K562 (cell line): ENCODE data around the gene AFG1L. TPM values are rescaled to one million over a fixed set of nuclear protein-coding genes. Genes with fewer than 3 reads are reported as not detected.

Experiments
- BRD9 ChIP-seq: fragments of 450-650 bp; IDR thresholded peaks from 2 replicates; pipeline ENCODE4 v1.6.1; 2018; ENCODE audit warnings: low read depth; ENCODE audit not compliant: partially characterized antibody
- CBFA2T2 ChIP-seq: fragments of 450-650 bp; conservative IDR thresholded peaks from 2 replicates; pipeline ENCODE4 v1.6.1; 2017; ENCODE audit warnings: mild to moderate bottlenecking
- CBX1 ChIP-seq: sonication (generic); IDR thresholded peaks from 2 replicates; pipeline ENCODE4 v1.6.1; 2016; ENCODE audit warnings: antibody characterized with exemption, low read depth, mild to moderate bottlenecking
- CC2D1A ChIP-seq: fragments of 450-650 bp; IDR thresholded peaks from 2 replicates; pipeline ENCODE4 v1.6.1; 2017; ENCODE audit warnings: mild to moderate bottlenecking
- CCAR2 ChIP-seq: fragments of 200-400 bp; formaldehyde crosslinking; IDR thresholded peaks from 2 replicates; pipeline ENCODE4 v1.6.1; 2017; ENCODE audit warnings: mild to moderate bottlenecking, low read depth, low read length
- ETS1 ChIP-seq: conservative IDR thresholded peaks from 2 replicates; pipeline ENCODE4 v1.6.1; 2011; ENCODE audit warnings: low read depth, mild to moderate bottlenecking, low read length; ENCODE audit not compliant: control insufficient read depth
- FIP1L1 ChIP-seq: fragments of 200-400 bp; formaldehyde crosslinking; IDR thresholded peaks from 2 replicates; pipeline ENCODE4 v1.6.1; 2018; ENCODE audit warnings: mild to moderate bottlenecking, low read depth, low read length; ENCODE audit not compliant: poor library complexity, severe bottlenecking
- FOXJ2 ChIP-seq: fragments of 200-800 bp; sonication (Bioruptor generic); IDR thresholded peaks from 2 replicates; pipeline ENCODE4 v1.6.1; 2016; ENCODE audit warnings: missing genetic modification characterization, missing compliant biosample characterization
- HDAC3 ChIP-seq: fragments of 450-650 bp; IDR thresholded peaks from 2 replicates; pipeline ENCODE4 v1.6.1; 2018; ENCODE audit warnings: borderline replicate concordance, mild to moderate bottlenecking, moderate library complexity; ENCODE audit not compliant: partially characterized antibody
- HLTF ChIP-seq: fragments of 450-650 bp; IDR thresholded peaks from 2 replicates; pipeline ENCODE4 v1.6.1; 2016
- MAZ ChIP-seq, 2 experiments: fragments of 450-650 bp in 1 of 2; sonication (generic) in 1 of 2; formaldehyde crosslinking; IDR thresholded peaks in 1 of 2; conservative IDR thresholded peaks in 1 of 2; 2 replicates each; pipeline versions ENCODE4 v1.4.0 to v1.5.0; 2020; ENCODE audit warnings: mild to moderate bottlenecking in 1 of 2, missing genetic modification reagents in 1 of 2
- MEF2A ChIP-seq: IDR thresholded peaks from 2 replicates; pipeline ENCODE4 v1.6.1; 2011; ENCODE audit warnings: low read depth, mild to moderate bottlenecking, low read length, moderate library complexity; ENCODE audit not compliant: control insufficient read depth
- PCBP1 ChIP-seq: fragments of 200-400 bp; formaldehyde crosslinking; IDR thresholded peaks from 2 replicates; pipeline ENCODE4 v1.6.1; 2018; ENCODE audit warnings: mild to moderate bottlenecking, low read depth, low read length; ENCODE audit not compliant: poor library complexity, severe bottlenecking
- POLR2A ChIP-seq: fragments of 450-650 bp; conservative IDR thresholded peaks from 2 replicates; pipeline ENCODE4 v1.6.1; 2016
- POLR2AphosphoS5 ChIP-seq: IDR thresholded peaks from 2 replicates; pipeline ENCODE4 v1.6.1; 2011; ENCODE audit warnings: mild to moderate bottlenecking, low read depth, low read length, moderate library complexity; ENCODE audit not compliant: control insufficient read depth, insufficient read depth
- POLR2G ChIP-seq: fragments of 200-400 bp; formaldehyde crosslinking; IDR thresholded peaks from 2 replicates; pipeline ENCODE4 v1.6.1; 2017; ENCODE audit warnings: low read depth, mild to moderate bottlenecking, antibody characterized with exemption, low read length, moderate library complexity
- RCOR1 ChIP-seq, 2 experiments: IDR thresholded peaks; 2 replicates each; pipeline ENCODE4 v1.6.1; 2012; ENCODE audit warnings: low read depth in 2 of 2, low read length in 2 of 2, borderline replicate concordance in 1 of 2, improper control_type of control experiment in 1 of 2
- SMARCE1 ChIP-seq: fragments of 450-650 bp; IDR thresholded peaks from 2 replicates; pipeline ENCODE4 v1.7.1; 2016; ENCODE audit warnings: mild to moderate bottlenecking
- TEAD1 ChIP-seq, 2 experiments: fragments of 450-650 bp in 1 of 2; sonication (generic) in 1 of 2; formaldehyde crosslinking; IDR thresholded peaks; 2 replicates each; pipeline versions ENCODE4 v1.4.0 to v1.8.0; 2020 to 2022; ENCODE audit warnings: mild to moderate bottlenecking in 2 of 2, missing genetic modification reagents in 1 of 2
- TFAP4 ChIP-seq: sonication (generic); formaldehyde crosslinking; IDR thresholded peaks from 2 replicates; pipeline ENCODE4 v1.8.0; 2022; ENCODE audit warnings: missing genetic modification reagents, mild to moderate bottlenecking, moderate library complexity, borderline replicate concordance
- TRIM24 ChIP-seq, 2 experiments: fragments of 450-650 bp; IDR thresholded peaks; 2 replicates each; pipeline ENCODE4 v1.6.1; 2016
- YBX1 ChIP-seq: fragments of 450-650 bp; IDR thresholded peaks from 2 replicates; pipeline ENCODE4 v1.7.1; 2016; ENCODE audit warnings: mild to moderate bottlenecking
- ZBTB17 ChIP-seq: fragments of 450-650 bp; formaldehyde crosslinking; IDR thresholded peaks from 2 replicates; pipeline ENCODE4 v1.4.0; 2020; ENCODE audit warnings: mild to moderate bottlenecking
- ZEB2 ChIP-seq: fragments of 450-650 bp; IDR thresholded peaks from 2 replicates; pipeline ENCODE4 v1.6.1; 2016
- ZFX ChIP-seq: sonication (generic); formaldehyde crosslinking; IDR thresholded peaks from 2 replicates; pipeline ENCODE4 v1.8.0; 2022; ENCODE audit warnings: mild to moderate bottlenecking, missing genetic modification reagents, moderate library complexity
- ZNF511 ChIP-seq: sonication (generic); formaldehyde crosslinking; IDR thresholded peaks from 2 replicates; pipeline ENCODE4 v1.8.0; 2022; ENCODE audit warnings: mild to moderate bottlenecking, missing genetic modification reagents
- ZNF583 ChIP-seq: fragments of 250-450 bp; sonication (Bioruptor Pico); IDR thresholded peaks from 2 replicates; pipeline ENCODE4 v1.4.0; 2020
- polyA plus RNA-seq, 8 experiments: library from polyadenylated mRNA; depleted of rRNA in 4 of 8; stranded (reverse) in 5 of 8; unstranded in 3 of 8; fragments of >200 nt; fragmentation: Nextera tagmentation in 2 of 8; fragmentation: Illumina TruSeq in 1 of 8; extraction: Ambion mirVana in 2 of 8; extraction: Trizol in 1 of 8; gene quantifications; 2 replicates each; pipeline versions ENCODE4 v1.2.1 to v1.2.3, GENCODE V29; 2011 to 2014; ENCODE audit warnings: inconsistent platforms in 1 of 8, missing spikeins in 1 of 8
- total RNA-seq, 7 experiments: library from RNA; depleted of rRNA in 6 of 7; stranded (reverse); fragments of >200 nt in 6 of 7; fragmentation: Illumina TruSeq in 2 of 7; extraction: Trizol in 2 of 7; gene quantifications; 2 replicates each; pipeline versions ENCODE4 v1.2.1 to v1.2.3, GENCODE V29; 2011 to 2021; ENCODE audit warnings: low replicate concordance in 1 of 7

The AFG1L gene
- total and polyA plus RNA-seq, 9 of the 15 experiments (the other 6 are each of a cell fraction or from before 2014, with no cell fraction given), result 2.2 to 15.5 (median 5.8) TPM

GRCh38 chr6:108559097-108559883 lies 264.4 kb downstream of the AFG1L start (continued):
- TF ChIP-seq ZNF583 (0 out of 2 replicates have a peak, but pooled peaks have one; percentile 19), PCBP1 (peak; percentile 14), HDAC3 (peak; percentile 67), TEAD1 (CRISPR knock-in tag; IDR thresholded peaks at IDR 0.05) (peak in 1 of 2 experiments; percentile 41; a peak in 1 of 4 replicates), ZNF511 (peak; percentile 50; the same call in 1 of the 2 replicates), RCOR1 (IDR thresholded peaks at IDR 0.05; ENCODE audit: borderline replicate concordance in 1 of 2, low read depth in 2 of 2, low read length in 2 of 2) (peak; percentile 37 to 98; a peak in 3 of 4 replicates), ZEB2 (peak; percentile 98), YBX1 (no peak), TFAP4 (CRISPR knock-in tag) (peak; percentile 42; the same call in 1 of the 2 replicates), MEF2A (0 out of 2 replicates have a peak, but pooled peaks have one; percentile 15), BRD9 (no peak), POLR2A (peak; percentile 51), POLR2AphosphoS5 (peak; percentile 93), CC2D1A (peak; percentile 90; the same call in 1 of the 2 replicates), SMARCE1 (peak; percentile 91), CCAR2 (no peak), HLTF (peak; percentile 52; the same call in 1 of the 2 replicates), TRIM24 (IDR thresholded peaks at IDR 0.05) (peak; percentile 57 to 82; a peak in 3 of 4 replicates), ZBTB17 (CRISPR knock-in tag) (0 out of 2 replicates have a peak, but pooled peaks have one; percentile 15), ZFX (peak; percentile 69), POLR2G (peak; percentile 74), CBFA2T2 (peak; percentile 94), FOXJ2 (peak; percentile 56; the same call in 1 of the 2 replicates), CBX1 (0 out of 2 replicates have a peak, but pooled peaks have one; percentile 26), MAZ (CRISPR knock-in tag; conservative IDR thresholded peaks at IDR 0.05 in 1 of 2, IDR thresholded peaks at IDR 0.05 in 1 of 2) (peak; percentile 71 to 77), ETS1 (peak; percentile 44; the same call in 1 of the 2 replicates), FIP1L1 (peak; percentile 2)
